Aorta (tissue), 5 donors: ENCODE results near the gene ORM2. TPM values are rescaled to one million over a fixed set of nuclear protein-coding genes. Genes with fewer than 3 reads are reported as not detected.

ENCODE experiments used
- ATAC-seq: fragments of 200-7000 bp; cut with Tn5 transposase; one replicate; pipeline ENCODE4 v1.9.1; 2022; ENCODE audit warnings: moderate library complexity; ENCODE audit not compliant: low FRiP score
- DNase-seq, 2 donors: peaks; one replicate each; pipeline ENCODE4 v3.0.0-alpha.2; 2020
- H3K27ac ChIP-seq, 2 donors: one replicate each; pipeline ENCODE4 v1.5.1; 2013; ENCODE audit warnings: low read length in 2 of 2, mild to moderate bottlenecking in 2 of 2, moderate library complexity in 2 of 2, control low read depth in 1 of 2, inconsistent platforms in 1 of 2, low read depth in 1 of 2
- H3K27me3 ChIP-seq, 2 donors: one replicate each; pipeline ENCODE4 v1.6.1; 2013; ENCODE audit warnings: control low read depth in 1 of 2, low read length in 1 of 2, mild to moderate bottlenecking in 1 of 2, moderate library complexity in 1 of 2; ENCODE audit not compliant: insufficient read depth in 2 of 2, control insufficient read depth in 1 of 2
- H3K36me3 ChIP-seq, 2 donors: one replicate each; pipeline ENCODE4 v1.6.1; 2013; ENCODE audit warnings: control low read depth in 1 of 2, low read length in 1 of 2, mild to moderate bottlenecking in 1 of 2; ENCODE audit not compliant: insufficient read depth in 2 of 2, control insufficient read depth in 1 of 2
- H3K4me1 ChIP-seq, 2 donors: one replicate each; pipeline ENCODE4 v1.6.1; 2013; ENCODE audit warnings: low read length in 2 of 2, control low read depth in 1 of 2, mild to moderate bottlenecking in 1 of 2, moderate library complexity in 1 of 2; ENCODE audit not compliant: insufficient read depth in 2 of 2, control insufficient read depth in 1 of 2
- H3K4me3 ChIP-seq, 2 donors: one replicate each; pipeline ENCODE4 v1.5.1; 2013; ENCODE audit warnings: low read length in 2 of 2, control low read depth in 1 of 2, mild to moderate bottlenecking in 1 of 2
- H3K9me3 ChIP-seq: one replicate; pipeline ENCODE4 v1.6.1; 2013; ENCODE audit warnings: mild to moderate bottlenecking, low read length; ENCODE audit not compliant: control insufficient read depth
- WGBS, 2 donors: extraction: QIAGEN DNeasy Blood & Tissue Kit; methylation state at CpG; one replicate each; pipeline ENCODE4 v1.1.7; 2013; 5-methylcytosine and 5-hydroxymethylcytosine counted together
- intact Hi-C, 2 donors: fragments of 100-400 bp; cut with DNase I; formaldehyde crosslinking; loops; one replicate each; pipeline versions ENCODE4 v1.14.2 to v1.15.0; 2022
- polyA plus RNA-seq, 2 donors: library from polyadenylated mRNA; stranded (reverse); fragments of 200-250 nt; gene quantifications; one replicate each; pipeline ENCODE4 v1.2.3, GENCODE V29; 2013
- total RNA-seq, 2 donors: library from RNA; stranded (reverse); fragmentation: NEBNext Ultra II Directional; extraction: Animal tissue kit (Norgen Biotek cat#: 25700); gene quantifications; one replicate each; pipeline ENCODE4 v1.2.1, GENCODE V29; 2021
- donor health status: healthy with polysubstance abuse.
- donor health status: Bipolar disorder and iron deficiency.
- donor health status: DM: no; HTN: no; CAD: no.
- donor health status: DM: no; HTN: no; CAD: no.
- donor health status: DM: yes; HTN: yes; CAD: no.

The ORM2 gene
- total and polyA plus RNA-seq, 4 donors = not detected

DNA sequence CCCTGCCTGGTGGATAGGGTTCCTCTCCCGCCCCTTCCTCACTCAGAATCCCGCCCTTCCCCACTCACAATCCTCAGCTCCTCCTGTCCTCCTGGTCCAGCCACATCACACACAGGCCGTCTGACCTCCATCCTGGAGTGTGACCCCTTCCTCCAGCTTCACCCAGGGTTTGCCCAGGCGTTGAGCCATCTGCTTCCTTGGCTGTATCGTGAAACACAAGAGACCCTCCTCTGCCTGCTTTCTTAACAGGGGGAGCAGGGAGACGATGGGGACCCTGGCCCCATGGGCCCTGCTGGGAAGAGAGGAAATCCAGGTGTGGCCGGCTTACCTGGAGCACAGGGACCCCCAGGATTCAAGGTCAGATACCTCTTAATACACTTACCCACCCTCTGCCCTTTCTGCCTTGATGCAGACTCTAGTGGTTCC, 39.1 kb upstream of the ORM2 start:
- Histone ChIP-seq H3K27me3 (no peaks in the 10 kb centered on the region), H3K4me3 (no peak overlapping the region), H3K4me1 (no peaks in the 10 kb centered on the region), H3K36me3 (peaks cover 0 to 1% of the 10 kb centered on the region in 2 donors), H3K27ac (no peak overlapping the region), H3K9me3 (no peaks in the 10 kb centered on the region)
- peak in 1 of 2 donors; percentile 74 for DNase-seq
- intact Hi-C loops = loop anchor here (1.0 to 5.0 kb wide), 5 partner anchors 136 to 208 kb away; partner anchors contain the start of gene COL27A1 (in 1 of the 2)
- no peak for ATAC-seq
- 58 to 60% methylated on average over 7 of the region's 7 CpGs for WGBS, 2 donors

DNA sequence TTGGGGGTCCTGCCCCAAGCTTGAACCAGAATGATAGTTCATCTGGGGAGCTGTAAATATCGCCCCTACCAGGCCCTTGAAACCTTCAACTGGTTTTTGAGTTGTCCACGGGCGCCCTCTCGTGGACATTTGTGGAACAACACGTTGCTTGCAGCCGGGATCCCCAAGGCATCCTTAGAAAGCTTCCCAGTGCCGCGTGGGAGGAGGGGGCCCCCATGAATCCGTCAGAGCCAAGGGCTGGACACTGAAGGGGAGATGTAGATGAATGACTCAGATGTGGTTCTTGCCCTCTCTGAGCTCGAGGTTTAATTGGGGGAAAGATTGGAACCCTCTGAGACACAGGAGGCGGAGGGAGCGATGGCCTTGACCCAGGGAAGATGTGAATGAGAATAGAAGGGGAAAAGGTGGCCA, 38.6 kb upstream of the ORM2 start:
- Histone ChIP-seq H3K36me3 (peaks cover 0 to 1% of the 10 kb centered on the region in 2 donors), H3K27ac (no peak overlapping the region), H3K27me3 (no peaks in the 10 kb centered on the region), H3K4me3 (no peak overlapping the region), H3K4me1 (no peaks in the 10 kb centered on the region), H3K9me3 (no peaks in the 10 kb centered on the region)
- intact Hi-C loops = loop anchor here (2.0 to 5.0 kb wide), 4 partner anchors 136 to 208 kb away; partner anchors contain the start of gene COL27A1 (in 1 of the 2)
- 17 to 18% methylated on average over 12 of the region's 12 CpGs for WGBS, 2 donors
- ATAC-seq (peak; percentile 69), DNase-seq (peak; percentile 74 to 92)

DNA sequence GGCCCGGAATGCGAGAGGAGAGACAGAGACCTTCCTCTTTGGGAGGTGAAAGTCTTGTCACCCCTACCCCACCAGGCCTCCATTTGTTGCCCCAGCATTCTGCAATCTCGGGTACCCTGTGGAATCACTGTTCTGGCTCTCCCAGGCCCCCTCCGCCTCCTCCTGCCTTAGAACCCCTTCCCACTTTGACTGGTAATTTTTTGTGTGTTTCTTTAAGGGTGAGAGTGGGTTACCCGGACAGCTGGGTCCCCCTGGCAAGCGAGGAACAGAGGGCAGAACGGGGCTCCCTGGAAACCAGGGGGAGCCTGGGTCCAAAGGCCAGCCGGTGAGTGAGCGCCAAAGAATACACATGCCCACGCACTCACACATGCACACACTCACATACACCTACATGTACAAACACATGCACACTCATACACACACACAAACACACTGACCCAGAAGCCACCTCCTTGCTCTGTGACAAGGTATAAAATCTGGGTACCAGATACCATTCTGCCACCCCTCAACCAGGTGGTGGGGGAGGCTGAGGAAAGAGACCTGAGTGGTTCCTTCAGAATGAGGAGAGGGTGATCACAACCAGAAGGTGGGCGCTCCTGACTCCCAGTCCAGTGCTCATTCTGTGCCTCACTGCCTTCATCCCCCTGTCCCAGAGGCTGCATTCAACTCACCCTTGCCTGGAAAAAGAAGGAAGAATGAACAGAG, 37.6 kb upstream of the ORM2 start:
- Histone ChIP-seq H3K4me3 (no peak overlapping the region), H3K4me1 (no peaks in the 10 kb centered on the region), H3K36me3 (peaks cover 0 to 1% of the 10 kb centered on the region in 2 donors), H3K9me3 (no peaks in the 10 kb centered on the region), H3K27ac (no peak overlapping the region), H3K27me3 (no peaks in the 10 kb centered on the region)
- intact Hi-C loops = loop anchor here (2.0 to 5.0 kb wide), 4 partner anchors 137 to 209 kb away; partner anchors contain the start of gene COL27A1 (in 1 of the 2)
- ATAC-seq = no peak
- 73 to 74% methylated on average over 11 of the region's 11 CpGs for WGBS, 2 donors
- peak; percentile 25 to 31 for DNase-seq

DNA sequence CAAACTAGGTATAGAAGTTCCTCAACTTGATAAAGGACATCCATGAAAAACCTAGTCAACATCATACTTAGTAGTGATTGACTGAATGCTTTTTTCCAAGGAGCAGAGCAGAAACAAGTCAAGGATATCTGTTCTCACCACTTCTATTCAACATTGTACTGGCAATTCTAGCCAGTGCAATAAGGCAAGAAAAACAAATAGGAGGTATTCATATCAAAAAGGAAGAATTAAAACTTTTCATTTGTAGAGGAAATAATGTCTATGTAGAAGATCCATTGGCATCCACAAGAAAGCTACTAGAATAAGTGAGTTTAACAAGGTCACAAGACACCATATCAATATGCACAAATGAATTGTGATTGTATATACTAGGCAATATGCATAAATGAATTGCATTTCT, 35.0 kb upstream of the ORM2 start:
- DNase-seq (no peak), ATAC-seq (no peak)
- Histone ChIP-seq H3K27ac (no peak overlapping the region), H3K4me1 (no peaks in the 10 kb centered on the region), H3K9me3 (no peaks in the 10 kb centered on the region), H3K27me3 (no peaks in the 10 kb centered on the region), H3K4me3 (no peak overlapping the region), H3K36me3 (peaks cover 0 to 1% of the 10 kb centered on the region in 2 donors)
- intact Hi-C loops = loop anchor here in 1 of 2 donors (5.0 kb wide), 2 partner anchors 142 to 187 kb away; no protein-coding TSS in a partner anchor

DNA sequence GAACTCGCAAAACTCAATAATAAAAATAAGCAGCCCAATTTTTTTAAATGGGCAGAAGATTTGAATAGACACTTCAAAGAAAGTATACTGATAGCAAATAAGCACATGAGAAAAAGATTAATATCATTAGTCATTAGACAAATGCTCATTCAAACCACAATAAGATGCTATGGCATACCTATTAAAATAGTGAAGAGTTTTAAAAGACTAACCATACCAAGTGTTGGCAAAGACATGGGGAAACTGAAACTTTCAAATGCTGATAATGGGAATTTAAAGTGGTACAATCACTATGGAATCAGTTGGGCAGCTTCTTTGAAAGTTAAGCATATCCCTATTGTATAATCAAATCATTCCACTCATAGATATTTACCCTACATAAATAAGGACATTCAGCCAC, 33.3 kb upstream of the ORM2 start:
- ATAC-seq = no peak
- H3K4me1 ChIP-seq = no peaks in the 10 kb centered on the region
- intact Hi-C loops = no loop called here
- no peak for DNase-seq
- no peaks in the 10 kb centered on the region for H3K27me3 ChIP-seq
- no peak overlapping the region for H3K4me3 ChIP-seq
- 99 to 100% methylated on average over 1 of the region's 1 CpG for WGBS, 2 donors
- H3K27ac ChIP-seq = no peak overlapping the region
- peaks cover 0 to 1% of the 10 kb centered on the region in 2 donors for H3K36me3 ChIP-seq
- H3K9me3 ChIP-seq = no peaks in the 10 kb centered on the region

DNA sequence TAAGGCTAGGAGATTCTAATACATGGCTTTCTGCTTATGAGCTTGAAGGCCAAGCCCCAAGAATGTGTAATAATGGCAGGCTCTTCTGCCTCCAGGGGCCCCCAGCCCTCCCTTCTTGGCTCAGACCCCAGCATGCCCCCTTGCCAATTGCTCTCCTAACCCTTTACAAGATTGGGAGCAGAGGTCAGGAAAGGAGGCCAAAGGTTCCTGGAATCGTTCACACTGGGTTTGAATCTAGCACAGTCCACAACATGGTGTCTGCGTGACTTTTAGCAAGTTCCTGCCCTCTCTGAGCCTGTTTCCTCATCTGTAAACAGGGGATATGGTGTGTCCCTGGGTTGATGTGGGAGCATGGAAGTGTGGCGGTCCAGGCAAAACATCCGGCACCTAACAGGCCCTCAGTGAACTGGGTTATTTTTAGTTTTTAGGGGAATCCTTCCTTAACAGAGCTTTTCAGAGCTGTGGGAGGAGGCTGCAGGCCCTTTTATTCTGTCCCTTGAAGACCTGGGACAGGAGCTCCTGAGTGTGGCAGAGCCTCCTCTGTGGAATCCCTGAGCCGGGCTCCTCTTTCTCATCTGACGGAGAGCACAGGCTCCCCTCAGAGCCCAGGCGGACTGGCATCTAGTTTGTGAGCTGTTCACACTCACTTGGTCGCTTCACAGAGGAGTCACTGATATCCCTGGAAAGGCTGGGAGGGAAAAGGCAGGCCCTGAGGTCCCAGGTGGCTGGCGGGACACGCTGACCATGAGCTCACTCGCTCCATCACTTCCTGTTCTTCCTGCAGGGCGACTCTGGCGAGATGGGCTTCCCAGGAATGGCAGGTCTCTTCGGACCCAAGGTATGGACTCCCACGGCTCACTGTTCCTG, 30.1 kb upstream of the ORM2 start:
- no peak for ATAC-seq
- no peak overlapping the region for H3K4me3 ChIP-seq
- 85 to 86% methylated on average over 15 of the region's 15 CpGs for WGBS, 2 donors
- H3K4me1 ChIP-seq = no peaks in the 10 kb centered on the region
- H3K9me3 ChIP-seq = no peaks in the 10 kb centered on the region
- peak in 1 of 2 donors; percentile 54 for DNase-seq
- intact Hi-C loops = no loop called here
- H3K27me3 ChIP-seq = no peaks in the 10 kb centered on the region
- no peak overlapping the region for H3K27ac ChIP-seq
- H3K36me3 ChIP-seq = no peaks in the 10 kb centered on the region

DNA sequence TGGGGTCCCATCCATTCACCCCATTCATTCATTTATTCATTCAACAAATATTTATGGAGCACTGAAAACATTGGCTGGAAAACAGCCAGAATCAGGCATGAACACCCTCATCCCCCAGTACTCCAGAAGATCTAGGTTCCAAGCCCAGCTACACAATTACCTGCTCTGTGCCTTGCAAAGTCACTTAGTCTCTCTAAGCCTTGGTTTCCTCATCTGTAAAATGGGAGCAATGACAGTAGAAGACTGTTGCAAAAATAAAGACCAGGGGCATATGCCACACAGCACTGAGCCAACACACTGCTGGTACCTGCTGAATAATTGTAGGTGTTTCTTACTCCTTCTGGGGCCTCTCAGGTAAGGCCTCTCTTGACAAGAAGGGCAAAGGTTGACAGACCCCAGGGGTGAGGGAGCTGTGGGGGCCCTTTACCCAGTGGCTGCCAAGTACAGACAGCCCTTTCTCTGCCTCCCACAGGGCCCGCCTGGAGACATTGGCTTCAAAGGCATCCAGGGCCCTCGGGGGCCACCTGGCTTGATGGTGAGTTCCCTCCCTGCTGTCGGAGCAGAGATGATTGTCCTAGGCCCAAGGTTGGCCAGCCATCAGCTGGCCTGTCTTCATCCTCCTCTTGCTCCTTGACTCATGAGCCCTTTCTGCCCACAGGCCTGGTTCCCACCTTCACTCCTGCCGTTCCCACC, 29.4 kb upstream of the ORM2 start:
- WGBS, 2 donors = 89 to 92% methylated on average over 4 of the region's 4 CpGs
- Histone ChIP-seq H3K27me3 (no peaks in the 10 kb centered on the region), H3K4me1 (no peaks in the 10 kb centered on the region), H3K36me3 (no peaks in the 10 kb centered on the region), H3K27ac (no peak overlapping the region), H3K4me3 (no peak overlapping the region), H3K9me3 (no peaks in the 10 kb centered on the region)
- DNase-seq (peak in 1 of 2 donors; percentile 46), ATAC-seq (no peak)
- intact Hi-C loops = no loop called here
